ENCODE results near the gene BMI1. TPM values are rescaled to one million over a fixed set of nuclear protein-coding genes. Genes with fewer than 3 reads are reported as not detected.
A peak's percentile ranks its signal among the peaks of the same experiment; 100 is the strongest.

Gene BMI1
- total RNA-seq, 8 experiments from 2014 or later: 37.3 to 72.5 (median 49.3) TPM

DNA sequence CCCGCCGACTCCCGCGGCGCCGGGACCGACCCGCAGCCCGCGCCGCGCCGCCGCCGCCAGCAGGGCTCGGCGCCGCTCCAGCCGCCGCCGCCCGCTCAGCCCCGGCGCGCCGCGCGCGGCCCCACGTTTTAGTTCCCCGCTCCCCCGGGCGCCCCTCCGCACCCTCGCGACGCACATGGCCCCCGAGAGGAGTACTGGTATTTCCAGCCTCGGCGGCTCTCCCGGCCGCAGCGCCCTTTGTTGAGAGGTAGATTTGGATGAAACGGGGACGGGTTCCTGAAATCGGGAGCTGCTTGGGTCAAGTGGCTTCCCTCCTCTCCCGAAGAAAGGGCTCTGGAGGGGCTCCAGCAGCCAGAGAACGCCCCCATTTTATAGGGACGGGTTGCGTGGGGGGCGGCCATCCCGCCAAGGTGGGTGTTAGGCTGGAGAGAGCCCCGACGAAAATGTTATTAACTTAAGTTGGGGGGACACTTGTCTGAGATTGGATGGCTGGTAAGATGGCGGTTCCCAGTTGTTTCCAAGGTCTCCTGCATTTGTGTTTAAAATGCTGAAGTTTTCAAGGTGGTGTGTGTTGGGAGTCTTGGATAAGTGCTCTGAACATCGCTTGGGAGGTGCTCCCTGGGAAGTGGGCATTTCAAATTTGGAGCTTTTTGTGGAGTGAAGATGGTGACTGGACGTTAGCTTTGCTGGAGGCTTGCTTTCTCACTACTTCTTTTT, 1.2 kb downstream of the BMI1 start:
- no peak for ATAC-seq (replicated peaks in 6 of 8)
- peak overlapping the region; percentile 54 to 100 (median 99) for H3K4me3 ChIP-seq
- 0 to 17% (median 6%) methylated on average over 1 to 7 of the region's 57 CpGs; no CpG with 5 or more reads in 3 of the 10 experiments for WGBS, 10 experiments
- no peak overlapping the region for H3K27ac ChIP-seq
- H3K4me1 ChIP-seq (replicated peaks in 1 of 2): peaks cover 30 to 43% of the 10 kb centered on the region in 2 donors
- in situ Hi-C loops (cut with MboI; ENCODE audit: low pct_unique_long_range_greater_than_20kb in 2 of 9, low sequenced_read_pairs in 9 of 9, unreplicated experiment in 9 of 9): loop anchor here in 4 of 9 experiments (25.0 kb wide), 3 partner anchors 310 to 810 kb away; partner anchors contain the start of gene DNAJC1 (in 2 of the 4)

DNA sequence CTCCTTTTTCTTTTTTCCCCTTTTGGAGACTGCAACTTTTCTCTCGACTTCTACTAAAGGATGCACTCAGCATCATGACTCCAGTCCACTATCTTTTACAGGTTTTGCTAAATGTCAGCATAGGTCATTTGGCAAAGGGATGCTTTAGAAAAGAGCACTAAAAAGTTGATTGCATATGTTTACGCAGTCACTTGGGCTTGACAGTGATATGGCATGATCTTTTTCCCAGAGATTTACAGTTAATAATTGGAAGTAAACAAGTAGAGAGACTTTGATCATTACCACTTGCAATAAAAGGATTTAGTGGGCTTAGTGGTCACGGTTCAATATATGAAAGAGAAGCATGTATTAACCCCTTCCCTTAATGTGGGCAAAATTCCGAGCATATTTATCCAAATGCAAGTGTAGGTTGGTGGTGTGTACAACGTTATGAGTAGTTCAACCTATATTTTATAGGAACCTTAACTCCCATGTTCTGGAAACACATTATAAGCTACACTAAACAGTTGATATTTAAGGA, 1.8 kb downstream of the BMI1 start:
- in situ Hi-C loops (cut with MboI; ENCODE audit: low pct_unique_long_range_greater_than_20kb in 2 of 9, low sequenced_read_pairs in 9 of 9, unreplicated experiment in 9 of 9): loop anchor here in 4 of 9 experiments (25.0 kb wide), 3 partner anchors 310 to 810 kb away; partner anchors contain the start of gene DNAJC1 (in 2 of the 4)
- Histone ChIP-seq H3K4me3 (peak overlapping the region; percentile 54 to 100 (median 99)), H3K4me1 (replicated peaks in 1 of 2) (peaks cover 30 to 43% of the 10 kb centered on the region in 2 donors), H3K27ac (no peak overlapping the region)
- no peak for ATAC-seq (replicated peaks in 6 of 8)
- WGBS, 10 experiments: 7 to 98% (median 39%) methylated on average over 1 to 5 of the region's 5 CpGs; no CpG with 5 or more reads in 1 of the 10 experiments

DNA sequence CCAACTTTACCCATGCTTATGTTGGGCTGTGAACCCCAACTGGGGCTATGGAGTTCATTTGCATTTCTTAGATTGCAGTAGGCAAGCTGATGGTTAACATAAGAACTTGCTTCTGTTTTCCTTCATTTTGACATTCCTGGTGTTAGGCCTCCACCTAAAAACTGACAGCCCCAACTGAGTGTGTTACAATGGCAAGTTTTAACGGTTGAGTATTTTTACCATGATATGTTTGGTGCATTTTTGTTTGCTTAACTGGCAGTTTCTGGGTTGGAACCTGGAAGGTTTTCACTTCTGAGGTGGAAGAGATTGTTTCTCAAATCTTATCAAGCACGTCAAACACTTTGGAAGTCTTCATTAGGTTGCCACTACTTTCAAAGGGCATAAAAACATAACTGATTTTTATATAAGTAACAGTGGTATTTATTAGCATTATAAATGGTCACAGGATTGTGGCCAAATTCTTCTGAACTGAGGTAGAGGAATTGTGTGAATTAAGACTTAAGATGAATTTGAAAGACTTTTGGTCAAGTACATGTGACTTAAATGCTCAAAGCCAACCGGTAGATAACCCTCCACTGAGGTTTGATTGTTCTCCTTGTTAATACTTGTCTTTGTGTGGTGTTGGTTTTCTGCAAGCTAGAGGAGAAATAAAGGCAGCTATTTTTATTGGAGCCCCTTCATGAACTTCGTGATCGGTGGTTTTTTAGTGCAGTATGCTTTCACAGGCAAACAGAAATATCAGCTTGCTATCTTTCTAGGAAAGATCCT, 2.8 kb downstream of the BMI1 start:
- no peak overlapping the region for H3K27ac ChIP-seq
- WGBS, 10 experiments: 0 to 100% (median 28%) methylated on average over 1 to 5 of the region's 5 CpGs
- in situ Hi-C loops (cut with MboI; ENCODE audit: low pct_unique_long_range_greater_than_20kb in 2 of 9, low sequenced_read_pairs in 9 of 9, unreplicated experiment in 9 of 9): loop anchor here in 4 of 9 experiments (25.0 kb wide), 3 partner anchors 311 to 811 kb away; partner anchors contain the start of gene DNAJC1 (in 2 of the 4)
- H3K4me1 ChIP-seq (replicated peaks in 1 of 2): peaks cover 30 to 39% of the 10 kb centered on the region in 2 donors
- ATAC-seq (replicated peaks in 6 of 8): no peak
- H3K4me3 ChIP-seq: peak overlapping the region in 2 of 5 donors; percentile 5 to 54

DNA sequence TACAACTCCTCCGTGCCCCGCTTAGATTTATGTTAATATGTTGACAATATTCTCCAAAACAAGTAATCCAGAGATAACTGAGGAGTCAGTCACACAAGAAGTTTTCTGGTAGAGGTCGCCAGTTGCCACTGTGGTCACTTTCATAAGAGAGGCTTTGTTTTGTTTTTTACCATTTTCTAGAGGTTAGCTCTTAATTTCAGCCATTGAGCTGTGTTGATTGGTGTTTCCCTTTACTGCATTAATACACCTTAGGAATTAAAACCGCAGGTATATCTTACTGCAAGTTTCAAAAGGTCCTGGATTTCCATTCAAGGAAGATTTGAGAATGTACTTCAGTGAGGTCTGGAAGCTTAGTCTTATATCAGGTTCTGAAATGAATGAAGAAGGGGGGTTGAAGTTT, 3.5 kb downstream of the BMI1 start:
- Histone ChIP-seq H3K4me1 (replicated peaks in 1 of 2) (peaks cover 30 to 39% of the 10 kb centered on the region in 2 donors), H3K27ac (no peak overlapping the region), H3K4me3 (peak overlapping the region; percentile 35 to 56 (median 39))
- WGBS, 10 experiments: 5 to 100% (median 22%) methylated on average over 2 to 4 of the region's 4 CpGs
- in situ Hi-C loops (cut with MboI; ENCODE audit: low pct_unique_long_range_greater_than_20kb in 2 of 9, low sequenced_read_pairs in 9 of 9, unreplicated experiment in 9 of 9): loop anchor here in 4 of 9 experiments (25.0 kb wide), 3 partner anchors 312 to 812 kb away; partner anchors contain the start of gene DNAJC1 (in 2 of the 4)
- ATAC-seq (replicated peaks in 6 of 8): no peak

DNA sequence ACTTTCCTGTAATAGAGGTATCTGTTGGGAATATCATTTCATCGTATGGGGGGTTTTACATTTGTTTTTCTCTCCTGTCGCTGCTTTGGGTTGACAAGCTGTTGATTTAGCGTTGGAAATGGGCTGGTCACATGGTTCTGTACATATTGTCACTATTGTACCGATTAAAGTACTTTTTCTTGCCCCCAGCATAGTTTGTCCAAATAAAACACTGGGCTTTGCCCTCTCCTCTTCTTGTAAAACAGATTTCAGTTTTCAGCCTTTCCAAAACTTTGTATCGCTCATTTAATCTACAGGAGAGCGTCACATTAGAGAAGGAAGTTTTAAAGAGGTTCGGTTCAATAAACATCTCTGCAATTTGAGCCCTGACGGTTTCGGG, 4.0 kb downstream of the BMI1 start:
- ATAC-seq (replicated peaks in 6 of 8): no peak
- 0 to 12% (median 8%) methylated on average over 3 to 9 of the region's 9 CpGs for WGBS, 10 experiments
- H3K4me1 ChIP-seq (replicated peaks in 1 of 2): peaks cover 27 to 35% of the 10 kb centered on the region in 2 donors
- H3K27ac ChIP-seq: no peak overlapping the region
- peak overlapping the region; percentile 35 to 56 (median 39) for H3K4me3 ChIP-seq
- in situ Hi-C loops (cut with MboI; ENCODE audit: low pct_unique_long_range_greater_than_20kb in 2 of 9, low sequenced_read_pairs in 9 of 9, unreplicated experiment in 9 of 9): loop anchor here in 4 of 9 experiments (25.0 kb wide), 3 partner anchors 313 to 813 kb away; partner anchors contain the start of gene DNAJC1 (in 2 of the 4)

DNA sequence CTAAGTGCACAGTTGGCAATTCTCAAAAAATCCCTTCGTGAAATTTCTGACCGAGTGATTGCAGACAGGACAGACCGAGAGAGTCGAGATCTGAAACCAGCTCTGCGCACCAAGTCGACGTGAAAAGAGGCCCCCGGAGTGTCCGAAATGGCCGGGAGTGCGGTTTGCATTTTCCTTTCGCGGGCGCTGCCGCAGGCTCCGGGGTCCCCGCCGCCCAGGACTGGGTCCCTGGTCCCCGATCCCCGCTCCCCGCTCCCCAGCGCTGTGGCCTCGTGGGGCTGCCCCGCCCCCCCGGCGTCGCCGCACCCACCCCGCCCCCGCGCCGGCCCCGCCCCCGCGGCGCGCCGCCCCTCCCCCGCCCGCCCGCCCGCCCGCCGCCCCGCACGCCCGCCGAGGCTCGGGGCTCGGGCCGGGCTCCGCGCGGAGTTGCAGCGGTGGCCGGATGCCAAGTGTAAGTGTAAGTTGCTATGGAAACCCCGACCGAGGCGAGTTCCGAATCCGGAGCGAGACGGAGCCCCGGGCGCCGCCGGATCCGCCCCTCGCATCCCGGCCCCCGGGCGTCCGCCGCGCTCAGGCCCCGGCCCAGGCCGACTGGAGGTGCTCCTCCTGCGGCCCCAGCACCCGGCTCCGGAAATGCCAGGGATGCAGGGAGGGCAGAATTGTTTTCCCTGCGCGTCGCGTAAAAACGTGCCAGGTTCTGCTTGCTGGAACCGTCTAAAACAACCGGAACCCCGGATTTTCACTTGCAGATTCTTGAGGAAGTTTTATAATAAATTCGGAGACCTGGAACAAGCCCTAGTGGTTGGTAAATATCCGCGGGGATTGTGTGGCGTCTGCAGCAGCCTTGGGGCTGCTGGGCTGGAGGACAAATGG, 4.6 kb downstream of the BMI1 start:
- H3K4me3 ChIP-seq: peak overlapping the region; percentile 35 to 56 (median 39)
- 0 to 3% (median 0%) methylated on average over 1 to 22 of the region's 92 CpGs; no CpG with 5 or more reads in 4 of the 10 experiments for WGBS, 10 experiments
- ATAC-seq (replicated peaks in 6 of 8): peak; percentile 53 to 69 (median 60)
- H3K27ac ChIP-seq: no peak overlapping the region
- in situ Hi-C loops (cut with MboI; ENCODE audit: low pct_unique_long_range_greater_than_20kb in 2 of 9, low sequenced_read_pairs in 9 of 9, unreplicated experiment in 9 of 9): no loop called here
- peaks cover 25 to 33% of the 10 kb centered on the region in 2 donors for H3K4me1 ChIP-seq (replicated peaks in 1 of 2)

DNA sequence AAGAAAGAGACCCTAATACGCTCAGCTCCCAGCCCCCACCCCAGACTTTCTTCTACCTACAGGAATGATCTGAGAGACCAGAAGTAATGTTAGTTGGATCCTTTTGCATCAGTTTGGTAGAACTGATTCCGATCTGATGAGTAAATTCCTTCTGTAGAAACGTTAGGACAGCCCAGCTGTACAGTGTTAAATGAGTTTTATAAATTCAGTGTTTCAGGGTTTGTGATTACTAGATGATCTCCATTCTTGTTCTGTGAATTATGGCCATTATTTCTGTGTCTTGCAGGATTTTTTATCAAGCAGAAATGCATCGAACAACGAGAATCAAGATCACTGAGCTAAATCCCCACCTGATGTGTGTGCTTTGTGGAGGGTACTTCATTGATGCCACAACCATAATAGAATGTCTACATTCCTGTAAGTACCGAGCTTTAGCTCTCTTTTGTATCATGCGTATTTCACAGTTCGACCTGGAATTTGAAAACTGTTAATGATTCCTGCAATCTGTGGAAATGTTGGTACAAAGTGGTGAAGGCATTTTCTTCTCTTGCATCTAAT, 5.3 kb downstream of the BMI1 start:
- ATAC-seq (replicated peaks in 6 of 8): no peak
- in situ Hi-C loops (cut with MboI; ENCODE audit: low pct_unique_long_range_greater_than_20kb in 2 of 9, low sequenced_read_pairs in 9 of 9, unreplicated experiment in 9 of 9): no loop called here
- Histone ChIP-seq H3K27ac (no peak overlapping the region), H3K4me1 (replicated peaks in 1 of 2) (peaks cover 25 to 33% of the 10 kb centered on the region in 2 donors), H3K4me3 (peak overlapping the region; percentile 35 to 56 (median 39))
- WGBS, 10 experiments: 20 to 100% (median 59%) methylated on average over 1 to 8 of the region's 8 CpGs

DNA sequence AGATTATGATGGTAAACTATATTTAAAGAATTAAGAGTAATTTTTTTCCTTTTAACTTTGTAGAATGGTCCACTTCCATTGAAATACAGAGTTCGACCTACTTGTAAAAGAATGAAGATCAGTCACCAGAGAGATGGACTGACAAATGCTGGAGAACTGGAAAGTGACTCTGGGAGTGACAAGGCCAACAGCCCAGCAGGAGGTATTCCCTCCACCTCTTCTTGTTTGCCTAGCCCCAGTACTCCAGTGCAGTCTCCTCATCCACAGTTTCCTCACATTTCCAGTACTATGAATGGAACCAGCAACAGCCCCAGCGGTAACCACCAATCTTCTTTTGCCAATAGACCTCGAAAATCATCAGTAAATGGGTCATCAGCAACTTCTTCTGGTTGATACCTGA, 8.3 kb downstream of the BMI1 start:
- H3K4me3 ChIP-seq: no peak overlapping the region
- in situ Hi-C loops (cut with MboI; ENCODE audit: low pct_unique_long_range_greater_than_20kb in 2 of 9, low sequenced_read_pairs in 9 of 9, unreplicated experiment in 9 of 9): no loop called here
- ATAC-seq (replicated peaks in 6 of 8): no peak
- peaks cover 9 to 17% of the 10 kb centered on the region in 2 donors for H3K4me1 ChIP-seq (replicated peaks in 1 of 2)
- H3K27ac ChIP-seq: no peak overlapping the region
- WGBS, 10 experiments: 73 to 100% (median 96%) methylated on average over 1 to 3 of the region's 3 CpGs; no CpG with 5 or more reads in 2 of the 10 experiments

DNA sequence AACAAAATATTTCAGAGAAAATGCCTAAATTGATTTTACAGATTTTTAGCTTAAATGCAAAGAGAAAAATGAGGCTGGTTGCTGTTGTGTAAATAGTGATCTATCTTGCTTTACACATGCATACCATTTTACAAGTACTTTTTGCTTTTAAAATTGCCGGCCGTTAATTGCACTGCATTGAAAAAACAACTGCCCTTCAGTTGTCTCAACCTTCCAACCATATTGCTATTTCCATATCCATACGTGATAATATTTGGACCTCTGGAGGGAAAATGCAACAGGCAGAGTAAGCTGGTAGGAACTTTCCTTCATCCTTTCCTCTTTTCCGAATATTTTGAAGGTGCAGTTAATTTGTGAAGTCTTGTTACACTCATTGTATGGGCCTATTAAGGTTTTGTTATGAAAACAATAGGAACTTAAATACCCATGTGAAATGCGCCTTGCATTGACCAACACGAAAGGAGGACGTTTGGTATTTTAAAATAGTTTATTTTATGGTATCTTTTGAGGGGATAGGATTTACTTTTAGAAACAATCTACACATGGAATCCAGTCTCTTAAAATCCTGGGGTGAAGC, 11.3 kb downstream of the BMI1 start:
- no peak overlapping the region for H3K27ac ChIP-seq
- no peak for ATAC-seq (replicated peaks in 6 of 8)

DNA sequence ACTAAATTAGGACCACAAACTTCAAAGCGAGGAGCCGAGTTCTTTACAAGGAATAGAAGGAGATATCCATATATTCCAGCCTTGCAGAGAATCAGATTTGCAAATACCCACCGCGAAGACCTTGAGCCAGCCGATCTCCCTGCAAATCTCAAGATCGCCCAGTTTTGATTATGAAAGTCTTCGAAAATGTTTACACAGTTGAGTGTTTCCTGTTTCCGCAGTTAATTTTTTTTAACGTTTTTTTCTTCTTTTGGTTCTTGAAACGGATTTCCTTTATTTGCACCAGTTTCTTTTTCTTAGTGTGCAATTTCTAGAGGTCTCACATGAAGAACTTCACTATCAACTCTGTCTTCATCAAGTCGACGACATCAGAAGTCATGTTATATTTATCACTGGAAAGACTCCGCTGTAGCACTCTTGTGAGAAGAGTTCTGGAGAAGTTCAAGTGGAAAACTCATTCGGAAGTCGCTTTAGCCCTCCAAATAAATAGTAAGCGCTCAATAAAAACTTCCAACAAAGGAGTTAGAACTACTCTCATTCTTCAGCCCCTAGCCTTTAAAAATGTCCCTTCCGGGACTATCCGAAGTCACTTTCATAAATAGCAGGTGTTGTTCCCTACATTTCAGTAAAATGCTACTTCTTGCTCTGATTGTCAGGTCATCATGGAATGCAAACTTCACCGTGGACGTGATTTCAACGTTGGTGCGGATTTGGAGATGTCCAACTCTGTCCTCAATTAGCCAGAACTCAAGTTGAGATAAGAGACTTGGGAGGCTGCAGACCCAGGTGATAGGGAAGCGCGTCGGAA, 12.5 kb downstream of the BMI1 start:
- H3K27ac ChIP-seq: no peak overlapping the region
- WGBS, 10 experiments: 24 to 93% (median 36%) methylated on average over 9 to 25 of the region's 25 CpGs
- H3K4me1 ChIP-seq (replicated peaks in 1 of 2): peaks cover 2 to 4% of the 10 kb centered on the region in 2 donors
- ATAC-seq (replicated peaks in 6 of 8): no peak
- in situ Hi-C loops (cut with MboI; ENCODE audit: low pct_unique_long_range_greater_than_20kb in 2 of 9, low sequenced_read_pairs in 9 of 9, unreplicated experiment in 9 of 9): no loop called here
- no peak overlapping the region for H3K4me3 ChIP-seq

More for the DNA sequence above, 11.3 kb downstream of the BMI1 start:
- in situ Hi-C loops (cut with MboI; ENCODE audit: low pct_unique_long_range_greater_than_20kb in 2 of 9, low sequenced_read_pairs in 9 of 9, unreplicated experiment in 9 of 9): no loop called here
- Histone ChIP-seq H3K4me1 (replicated peaks in 1 of 2) (peaks cover 2 to 3% of the 10 kb centered on the region in 2 donors), H3K4me3 (no peak overlapping the region)
- WGBS, 10 experiments: 30 to 87% (median 58%) methylated on average over 4 to 7 of the region's 7 CpGs; no CpG with 5 or more reads in 1 of the 10 experiments

DNA sequence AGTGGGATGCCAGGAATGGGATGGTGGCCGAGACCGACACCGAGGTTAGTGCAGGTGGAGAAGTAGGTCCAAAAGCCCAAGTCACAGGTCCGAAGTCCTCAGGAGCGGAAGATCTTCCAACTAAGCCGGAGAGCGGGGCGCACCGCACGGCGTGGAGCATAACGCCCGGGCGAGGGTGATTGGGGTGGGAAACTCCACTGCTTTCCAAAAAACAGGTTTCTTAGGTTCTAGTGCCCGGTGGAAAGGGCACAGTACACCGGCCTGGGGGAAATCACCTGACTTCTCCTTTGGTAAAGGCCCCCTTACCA, 13.0 kb downstream of the BMI1 start:
- Histone ChIP-seq H3K4me1 (replicated peaks in 1 of 2) (peaks cover 2 to 4% of the 10 kb centered on the region in 2 donors), H3K27ac (no peak overlapping the region), H3K4me3 (peak overlapping the region in 1 of 5 donors; percentile 16)
- in situ Hi-C loops (cut with MboI; ENCODE audit: low pct_unique_long_range_greater_than_20kb in 2 of 9, low sequenced_read_pairs in 9 of 9, unreplicated experiment in 9 of 9): no loop called here
- ATAC-seq (replicated peaks in 6 of 8): no peak
- 36 to 100% (median 41%) methylated on average over 2 to 9 of the region's 16 CpGs; no CpG with 5 or more reads in 5 of the 10 experiments for WGBS, 10 experiments
